Endothelial cell of umbilical vein (primary cell): Measurements from ENCODE around the gene ESPNL. TPM values are rescaled to one million over a fixed set of nuclear protein-coding genes. Genes with fewer than 3 reads are reported as not detected.

ENCODE experiments used
- BruUV-seq: library from RNA; stranded (reverse); fragments of 400-500 nt; replicated peaks from 2 replicates; lab custom pipeline; 2021; lab: Mats Ljungman, UMichigan
- CTCF ChIA-PET: fragments of 300-600, 350-600 bp; sonication (Branson Sonifier 250); formaldehyde crosslinking; loops from one replicate; lab custom pipeline; 2021; ENCODE audit warnings: antibody characterized with exemption, inconsistent platforms; lab: Charles Lee
- POLR2A ChIA-PET: fragments of 300-600, 350-600 bp; sonication (Branson Sonifier 250); formaldehyde crosslinking; loops from one replicate; lab custom pipeline; 2021; ENCODE audit warnings: antibody characterized with exemption, inconsistent platforms; lab: Charles Lee
- DNase-seq: peaks from one replicate; pipeline ENCODE4 v3.0.0-alpha.2; 2011; ENCODE audit warnings: low read depth, low spot score
- FAIRE-seq: peaks from 2 replicates; lab custom pipeline; 2011; peaks lifted over from hg19 to GRCh38; lab: Jason Lieb, UNC
- H2AFZ ChIP-seq: 2 replicates; pipeline ENCODE4 v1.6.0; 2012; ENCODE audit warnings: low read depth, low read length, control low read depth, inconsistent platforms
- H3K27ac ChIP-seq: 2 replicates; pipeline ENCODE4 v1.5.1; 2011; ENCODE audit warnings: low read depth, mild to moderate bottlenecking, control low read depth, low read length, moderate library complexity; ENCODE audit not compliant: insufficient read depth
- H3K27me3 ChIP-seq, 2 experiments: 2 replicates each; pipeline versions ENCODE4 v1.6.0 to v1.6.1; 2011; ENCODE audit warnings: low read length in 2 of 2, mixed read lengths in 1 of 2; ENCODE audit not compliant: control insufficient read depth in 2 of 2, insufficient read depth in 2 of 2
- H3K36me3 ChIP-seq, 2 experiments: 2 replicates in 1 of 2; 3 replicates in 1 of 2; pipeline ENCODE4 v1.5.1; 2011; ENCODE audit warnings: low read length in 2 of 2, mild to moderate bottlenecking in 1 of 2, moderate library complexity in 1 of 2; ENCODE audit not compliant: control insufficient read depth in 2 of 2, insufficient read depth in 2 of 2; ENCODE audit errors: extremely low read depth in 1 of 2
- H3K4me1 ChIP-seq: 3 replicates; pipeline ENCODE4 v1.5.1; 2011; ENCODE audit warnings: mild to moderate bottlenecking, low read length; ENCODE audit not compliant: control insufficient read depth, insufficient read depth; ENCODE audit errors: extremely low read depth
- H3K4me2 ChIP-seq: 2 replicates; pipeline ENCODE4 v1.6.1; 2011; ENCODE audit warnings: low read length, control low read depth, mixed read lengths; ENCODE audit not compliant: insufficient read depth
- H3K4me3 ChIP-seq, 3 experiments: fragments of 200-600 bp in 1 of 3; sonication (generic), shearing (Covaris generic) in 1 of 3; replicated peaks in 1 of 3; 2 replicates each; pipeline ENCODE4 v1.5.1; 2011 to 2016; ENCODE audit warnings: control low read depth in 3 of 3, low read length in 3 of 3, mild to moderate bottlenecking in 2 of 3, inconsistent platforms in 1 of 3, low read depth in 1 of 3, moderate library complexity in 1 of 3; ENCODE audit not compliant: insufficient read depth in 1 of 3
- H3K79me2 ChIP-seq: 2 replicates; pipeline ENCODE4 v1.6.0; 2012; ENCODE audit warnings: low read length, inconsistent platforms; ENCODE audit not compliant: control insufficient read depth, insufficient read depth
- H3K9ac ChIP-seq: replicated peaks from 2 replicates; pipeline ENCODE3; 2011; ENCODE audit warnings: low read length, control low read depth; ENCODE audit not compliant: insufficient read depth; ENCODE audit errors: extremely low read depth
- H3K9me1 ChIP-seq: replicated peaks from 3 replicates; pipeline ENCODE4 v1.6.0; 2011; ENCODE audit warnings: mild to moderate bottlenecking, low read length; ENCODE audit not compliant: control insufficient read depth, insufficient read depth; ENCODE audit errors: extremely low read depth
- H3K9me3 ChIP-seq: replicated peaks from 2 replicates; pipeline ENCODE4 v1.5.1; 2012; ENCODE audit warnings: low read length, inconsistent platforms; ENCODE audit not compliant: control insufficient read depth, insufficient read depth
- H4K20me1 ChIP-seq: replicated peaks from 2 replicates; pipeline ENCODE3; 2011; ENCODE audit warnings: mild to moderate bottlenecking, low read length; ENCODE audit not compliant: control insufficient read depth, insufficient read depth; ENCODE audit errors: extremely low read depth
- EZH2 ChIP-seq: IDR thresholded peaks from 2 replicates; pipeline ENCODE4 v1.6.1; 2012; ENCODE audit warnings: borderline replicate concordance, low read depth, mild to moderate bottlenecking, moderate library complexity, low read length, inconsistent platforms; ENCODE audit not compliant: severe bottlenecking
- FOS ChIP-seq: IDR thresholded peaks from 2 replicates; pipeline ENCODE4 v1.6.1; 2011; ENCODE audit warnings: mild to moderate bottlenecking, low read length, moderate library complexity, borderline replicate concordance; ENCODE audit not compliant: insufficient read depth
- GATA2 ChIP-seq: IDR thresholded peaks from 2 replicates; pipeline ENCODE4 v1.7.0; 2011; ENCODE audit warnings: low read depth, mild to moderate bottlenecking, moderate library complexity, mixed read lengths, low read length; ENCODE audit not compliant: insufficient read length, insufficient read depth
- MYC ChIP-seq: IDR thresholded peaks from one replicate; pipeline ENCODE4 v1.6.1; 2011; ENCODE audit warnings: mild to moderate bottlenecking, low read depth, low read length
- POLR2A ChIP-seq: IDR thresholded peaks from 2 replicates; pipeline ENCODE4 v1.6.1; 2012; ENCODE audit warnings: low read depth, mild to moderate bottlenecking, control low read depth, low read length
- POLR2AphosphoS5 ChIP-seq: IDR thresholded peaks from 2 replicates; pipeline ENCODE4 v1.6.1; 2012; ENCODE audit warnings: low read depth, mild to moderate bottlenecking, control low read depth, low read length, moderate library complexity; ENCODE audit not compliant: insufficient read depth
- dilution Hi-C: fragments of 300-500 bp; cut with MboI; formaldehyde crosslinking; loops from one replicate; pipeline ENCODE4 v1.15.0; 2019; ENCODE audit warnings: low sequenced_read_pairs; ENCODE audit not compliant: extremely low pct_ligation_motif_present
- intact Hi-C: fragments of 100-400 bp; cut with micrococcal nuclease; formaldehyde crosslinking; loops from one replicate; pipeline ENCODE4 v1.10.0; 2022
- polyA plus RNA-seq, 4 experiments: library from polyadenylated mRNA; depleted of rRNA in 3 of 4; stranded (reverse) in 3 of 4; unstranded in 1 of 4; fragments of >200 nt; gene quantifications; 2 replicates each; pipeline versions ENCODE4 v1.2.1 to v1.2.3, GENCODE V29; 2011 to 2012; ENCODE audit warnings: missing spikeins in 1 of 4
- total RNA-seq: library from RNA; stranded (reverse); gene quantifications from 2 replicates; pipeline ENCODE4 v1.2.3, GENCODE V29; 2021
- TF ChIP-seq, protein P1 (sequence below), 2 donors: IDR thresholded peaks; 1 replicate in 1 of 2; 2 replicates in 1 of 2; pipeline ENCODE4 v1.5.1; 2011; ENCODE audit warnings: low read length in 2 of 2, mild to moderate bottlenecking in 2 of 2, moderate library complexity in 2 of 2, control low read depth in 1 of 2, inconsistent platforms in 1 of 2, low read depth in 1 of 2; ENCODE audit not compliant: insufficient read depth in 1 of 2; ENCODE audit errors: extremely low read depth in 1 of 2
- TF ChIP-seq, protein P2 (sequence below): IDR thresholded peaks from 2 replicates; pipeline ENCODE4 v1.6.1; 2011; ENCODE audit not compliant: insufficient read depth, insufficient read length

The ESPNL gene
- total and polyA plus RNA-seq, 2 donors (not counting 3 experiments of a cell fraction or from before 2014, with no cell fraction given) = not detected

DNA sequence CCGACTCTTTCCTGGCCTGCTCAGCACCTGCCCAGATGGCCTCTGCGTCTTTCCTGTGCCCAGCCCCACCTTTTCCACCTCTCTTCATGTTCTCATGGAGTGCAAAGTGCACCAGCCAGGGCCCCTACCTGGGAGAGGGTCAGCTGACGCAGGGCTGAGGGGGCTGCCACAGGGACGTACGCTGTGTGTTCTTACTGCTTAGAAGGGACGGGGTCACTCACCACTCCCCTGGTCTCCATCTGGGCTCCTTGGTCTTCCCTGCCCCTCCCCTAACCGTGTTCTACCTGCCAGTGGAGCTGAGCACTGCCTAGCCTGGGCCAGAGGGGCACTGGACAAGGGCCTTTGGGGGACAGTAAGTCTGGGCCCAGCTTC, 67.2 kb downstream of the ESPNL start:
- Histone ChIP-seq H2AFZ (no peak overlapping the region), H3K9ac (no peak overlapping the region), H3K4me2 (no peak overlapping the region), H3K9me1 (no peaks in the 10 kb centered on the region), H3K36me3 (peaks cover 8 to 9% of the 10 kb centered on the region in 2 experiments), H3K27me3 (peaks cover 1 to 13% of the 10 kb centered on the region in 2 experiments), H3K79me2 (no peaks in the 10 kb centered on the region), H4K20me1 (no peaks in the 10 kb centered on the region), H3K27ac (no peak overlapping the region), H3K4me3 (no peak overlapping the region), H3K9me3 (no peaks in the 10 kb centered on the region), H3K4me1 (peaks cover 29% of the 10 kb centered on the region)
- ChIA-PET CTCF (interaction anchor here (1.3 kb wide), 1 partner anchor 8 kb away, joined by 4 read pairs; the partner anchor contains the start of gene ERFE), POLR2A (no interaction called here)
- DNase-seq (no peak), FAIRE-seq (no peak)
- peak; percentile 39 for TF ChIP-seq POLR2A
- TF ChIP-seq, protein P1, sequence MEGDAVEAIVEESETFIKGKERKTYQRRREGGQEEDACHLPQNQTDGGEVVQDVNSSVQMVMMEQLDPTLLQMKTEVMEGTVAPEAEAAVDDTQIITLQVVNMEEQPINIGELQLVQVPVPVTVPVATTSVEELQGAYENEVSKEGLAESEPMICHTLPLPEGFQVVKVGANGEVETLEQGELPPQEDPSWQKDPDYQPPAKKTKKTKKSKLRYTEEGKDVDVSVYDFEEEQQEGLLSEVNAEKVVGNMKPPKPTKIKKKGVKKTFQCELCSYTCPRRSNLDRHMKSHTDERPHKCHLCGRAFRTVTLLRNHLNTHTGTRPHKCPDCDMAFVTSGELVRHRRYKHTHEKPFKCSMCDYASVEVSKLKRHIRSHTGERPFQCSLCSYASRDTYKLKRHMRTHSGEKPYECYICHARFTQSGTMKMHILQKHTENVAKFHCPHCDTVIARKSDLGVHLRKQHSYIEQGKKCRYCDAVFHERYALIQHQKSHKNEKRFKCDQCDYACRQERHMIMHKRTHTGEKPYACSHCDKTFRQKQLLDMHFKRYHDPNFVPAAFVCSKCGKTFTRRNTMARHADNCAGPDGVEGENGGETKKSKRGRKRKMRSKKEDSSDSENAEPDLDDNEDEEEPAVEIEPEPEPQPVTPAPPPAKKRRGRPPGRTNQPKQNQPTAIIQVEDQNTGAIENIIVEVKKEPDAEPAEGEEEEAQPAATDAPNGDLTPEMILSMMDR (IDR thresholded peaks at IDR 0.05; ENCODE audit: extremely low read depth in 1 of 2, insufficient read depth in 1 of 2, low read depth in 1 of 2, low read length in 2 of 2) = no peak
- dilution Hi-C loops = no loop called here
- BruUV-seq = no TSS peak
- intact Hi-C loops = no loop called here

DNA sequence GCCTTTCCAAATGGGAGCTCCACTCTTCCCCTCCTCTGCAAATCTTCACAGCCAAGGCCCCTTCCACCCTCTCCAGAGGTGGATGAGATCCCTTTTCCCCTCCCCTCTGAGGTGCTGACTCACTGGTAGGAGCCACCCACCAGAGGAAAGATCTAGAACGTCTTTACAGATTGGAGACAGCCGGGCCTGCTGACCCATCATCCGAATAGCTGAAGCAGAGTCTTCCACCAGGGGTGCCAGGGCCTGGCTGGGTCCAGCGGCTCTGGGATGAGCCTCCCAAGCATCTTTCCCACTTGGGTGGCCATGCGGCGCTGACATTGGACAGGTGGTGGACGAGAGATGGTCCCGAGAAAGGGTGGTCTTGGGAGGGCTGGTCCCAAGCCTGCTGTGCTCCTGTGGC, 67.6 kb downstream of the ESPNL start:
- dilution Hi-C loops (no loop called here), intact Hi-C loops (no loop called here)
- Histone ChIP-seq H3K9me1 (no peaks in the 10 kb centered on the region), H3K4me2 (no peak overlapping the region), H2AFZ (no peak overlapping the region), H3K79me2 (no peaks in the 10 kb centered on the region), H3K4me3 (no peak overlapping the region), H3K4me1 (peaks cover 29% of the 10 kb centered on the region), H3K36me3 (peaks cover 8 to 9% of the 10 kb centered on the region in 2 experiments), H3K9me3 (no peaks in the 10 kb centered on the region), H3K9ac (no peak overlapping the region), H3K27me3 (peaks cover 1 to 13% of the 10 kb centered on the region in 2 experiments), H3K27ac (no peak overlapping the region), H4K20me1 (no peaks in the 10 kb centered on the region)
- FAIRE-seq = no peak
- ChIA-PET POLR2A (no interaction called here), CTCF (interaction anchor here (1.3 kb wide), 1 partner anchor 8 kb away, joined by 4 read pairs; the partner anchor contains the start of gene ERFE)
- TF ChIP-seq FOS = no peak
- TF ChIP-seq, protein P1 (IDR thresholded peaks at IDR 0.05; ENCODE audit: extremely low read depth in 1 of 2, insufficient read depth in 1 of 2, low read depth in 1 of 2, low read length in 2 of 2) = no peak
- no peak for TF ChIP-seq MYC
- TF ChIP-seq, protein P2, sequence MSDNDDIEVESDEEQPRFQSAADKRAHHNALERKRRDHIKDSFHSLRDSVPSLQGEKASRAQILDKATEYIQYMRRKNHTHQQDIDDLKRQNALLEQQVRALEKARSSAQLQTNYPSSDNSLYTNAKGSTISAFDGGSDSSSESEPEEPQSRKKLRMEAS = no peak
- TF ChIP-seq POLR2AphosphoS5 = no peak
- TF ChIP-seq GATA2 = no peak
- no peak for TF ChIP-seq POLR2A
- no peak for TF ChIP-seq EZH2
- BruUV-seq = no TSS peak
- DNase-seq = no peak
